Thoracic aorta (tissue), 2 donors: Measurements from ENCODE around the gene C10orf90. TPM values are rescaled to one million over a fixed set of nuclear protein-coding genes. Genes with fewer than 3 reads are reported as not detected.

Experiments used
- ATAC-seq: fragments of 150-250 bp; one replicate; pipeline ENCODE4 v1.8.0; 2017; ENCODE audit warnings: low read depth; ENCODE audit not compliant: insufficient number of reproducible peaks, low FRiP score
- DNase-seq: peaks from one replicate; pipeline ENCODE4 v3.0.0-alpha.2; 2020; ENCODE audit warnings: low spot score
- H3K27ac ChIP-seq, 2 donors: fragments of 200-600 bp; sonication (generic); 1 replicate in 1 of 2; 2 replicates in 1 of 2; pipeline ENCODE4 v1.5.1; 2016; ENCODE audit warnings: mild to moderate bottlenecking in 2 of 2, moderate library complexity in 2 of 2
- H3K27me3 ChIP-seq: fragments of 200-600 bp; sonication (generic); replicated peaks from 2 replicates; pipeline ENCODE4 v1.6.0; 2016; ENCODE audit warnings: mild to moderate bottlenecking; ENCODE audit not compliant: insufficient read depth
- H3K36me3 ChIP-seq: fragments of 200-600 bp; sonication (generic); one replicate; pipeline ENCODE4 v1.5.1; 2016
- H3K4me1 ChIP-seq, 2 donors: fragments of 200-600 bp; sonication (generic); 1 replicate in 1 of 2; 2 replicates in 1 of 2; pipeline versions ENCODE4 v1.5.1 to v1.6.0; 2016; ENCODE audit warnings: low read depth in 2 of 2, mild to moderate bottlenecking in 1 of 2; ENCODE audit not compliant: control insufficient read depth in 1 of 2
- H3K4me3 ChIP-seq: fragments of 200-600 bp; sonication (generic); 2 replicates; pipeline ENCODE4 v1.5.1; 2016; ENCODE audit warnings: mild to moderate bottlenecking
- H3K9me3 ChIP-seq: fragments of 200-600 bp; sonication (generic); 2 replicates; pipeline ENCODE4 v1.5.1; 2016
- total RNA-seq, 2 donors: library from RNA; depleted of rRNA; stranded (reverse); fragments of >200 nt; gene quantifications; one replicate each; pipeline versions ENCODE4 v1.1.0 to v1.2.3, GENCODE V29; 2016
- TF ChIP-seq, protein P1 (sequence below): fragments of 200-600 bp; sonication (generic); IDR thresholded peaks from one replicate; pipeline ENCODE4 v1.5.1; 2019; ENCODE audit warnings: antibody characterized with exemption

The C10orf90 gene
- total RNA-seq, 2 donors from 2014 or later, result not detected

DNA sequence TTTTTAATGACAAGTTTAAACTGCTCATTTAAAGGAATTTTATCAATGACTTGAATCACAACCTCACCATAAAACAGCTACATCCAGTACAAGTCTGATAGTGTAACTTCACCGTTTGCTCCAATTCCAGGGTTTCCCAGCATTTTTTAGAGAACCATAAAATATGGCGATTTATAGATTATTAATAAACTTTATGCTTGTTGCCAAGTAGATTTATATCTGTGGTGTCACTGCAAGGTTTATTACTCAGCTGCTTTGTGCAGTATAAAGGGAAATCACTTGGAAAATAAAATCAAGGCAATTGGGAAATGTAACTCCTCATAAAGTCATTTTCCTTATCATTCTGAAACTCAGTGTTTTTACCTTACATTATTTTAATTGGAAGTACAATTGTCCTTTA is 218.2 kb downstream of the C10orf90 start:
- TF ChIP-seq, protein P1, sequence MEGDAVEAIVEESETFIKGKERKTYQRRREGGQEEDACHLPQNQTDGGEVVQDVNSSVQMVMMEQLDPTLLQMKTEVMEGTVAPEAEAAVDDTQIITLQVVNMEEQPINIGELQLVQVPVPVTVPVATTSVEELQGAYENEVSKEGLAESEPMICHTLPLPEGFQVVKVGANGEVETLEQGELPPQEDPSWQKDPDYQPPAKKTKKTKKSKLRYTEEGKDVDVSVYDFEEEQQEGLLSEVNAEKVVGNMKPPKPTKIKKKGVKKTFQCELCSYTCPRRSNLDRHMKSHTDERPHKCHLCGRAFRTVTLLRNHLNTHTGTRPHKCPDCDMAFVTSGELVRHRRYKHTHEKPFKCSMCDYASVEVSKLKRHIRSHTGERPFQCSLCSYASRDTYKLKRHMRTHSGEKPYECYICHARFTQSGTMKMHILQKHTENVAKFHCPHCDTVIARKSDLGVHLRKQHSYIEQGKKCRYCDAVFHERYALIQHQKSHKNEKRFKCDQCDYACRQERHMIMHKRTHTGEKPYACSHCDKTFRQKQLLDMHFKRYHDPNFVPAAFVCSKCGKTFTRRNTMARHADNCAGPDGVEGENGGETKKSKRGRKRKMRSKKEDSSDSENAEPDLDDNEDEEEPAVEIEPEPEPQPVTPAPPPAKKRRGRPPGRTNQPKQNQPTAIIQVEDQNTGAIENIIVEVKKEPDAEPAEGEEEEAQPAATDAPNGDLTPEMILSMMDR, result no peak
- no peaks in the 10 kb centered on the region for H3K9me3 ChIP-seq
- no peaks in the 10 kb centered on the region for H3K27me3 ChIP-seq
- no peaks in the 10 kb centered on the region for H3K36me3 ChIP-seq
- ATAC-seq (no peak), DNase-seq (no peak)
- no peak overlapping the region for H3K27ac ChIP-seq
- no peaks in the 10 kb centered on the region for H3K4me1 ChIP-seq
- H3K4me3 ChIP-seq, result no peak overlapping the region

DNA sequence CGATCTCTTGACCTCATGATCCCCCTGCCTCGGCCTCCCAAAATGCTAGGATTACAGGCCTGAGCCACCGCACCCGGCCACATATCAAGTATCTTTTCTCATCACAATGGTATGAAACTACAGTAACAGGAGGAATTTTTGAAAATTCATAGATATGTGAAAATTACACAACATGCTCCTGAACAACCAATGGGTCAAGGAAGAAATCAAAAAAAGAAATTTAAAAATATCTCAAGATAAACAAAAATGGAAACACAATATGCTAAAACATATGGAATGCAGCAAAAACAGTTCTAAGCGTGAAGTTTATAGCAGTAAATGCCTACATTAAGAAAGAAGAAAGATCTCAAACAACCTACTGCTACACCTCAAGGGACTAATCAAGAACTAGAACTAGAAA is 222.4 kb downstream of the C10orf90 start:
- TF ChIP-seq, protein P1, result no peak
- Histone ChIP-seq H3K4me3 (no peak overlapping the region), H3K27ac (no peak overlapping the region), H3K9me3 (no peaks in the 10 kb centered on the region), H3K4me1 (no peaks in the 10 kb centered on the region), H3K36me3 (no peaks in the 10 kb centered on the region), H3K27me3 (no peaks in the 10 kb centered on the region)
- DNase-seq, result no peak
- no peak for ATAC-seq

DNA sequence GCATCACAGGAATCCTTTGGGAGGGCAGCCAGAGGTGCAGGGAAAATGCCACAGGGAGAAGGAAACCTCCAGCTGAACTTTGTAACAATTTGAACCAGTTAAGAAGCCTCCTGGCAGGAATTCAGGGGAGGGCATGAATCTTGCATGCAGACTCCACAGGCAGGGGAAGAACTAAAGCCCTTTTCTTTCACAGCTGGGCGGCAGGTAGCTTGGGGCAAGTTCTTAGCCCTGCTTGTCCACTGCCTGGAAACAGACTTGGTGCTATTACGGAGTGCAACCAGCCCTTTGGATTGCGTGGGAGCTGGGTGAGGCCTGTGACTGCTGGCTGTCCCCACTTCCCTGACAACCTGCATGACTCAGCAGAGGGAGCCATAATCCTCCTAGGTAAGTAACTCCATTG is 230.6 kb downstream of the C10orf90 start:
- no peak overlapping the region for H3K4me3 ChIP-seq
- no peaks in the 10 kb centered on the region for H3K27me3 ChIP-seq
- H3K9me3 ChIP-seq, result peaks cover 4% of the 10 kb centered on the region
- no peak overlapping the region for H3K27ac ChIP-seq
- H3K36me3 ChIP-seq, result no peaks in the 10 kb centered on the region
- TF ChIP-seq, protein P1, result no peak
- no peak for ATAC-seq
- no peak for DNase-seq
- no peaks in the 10 kb centered on the region for H3K4me1 ChIP-seq

DNA sequence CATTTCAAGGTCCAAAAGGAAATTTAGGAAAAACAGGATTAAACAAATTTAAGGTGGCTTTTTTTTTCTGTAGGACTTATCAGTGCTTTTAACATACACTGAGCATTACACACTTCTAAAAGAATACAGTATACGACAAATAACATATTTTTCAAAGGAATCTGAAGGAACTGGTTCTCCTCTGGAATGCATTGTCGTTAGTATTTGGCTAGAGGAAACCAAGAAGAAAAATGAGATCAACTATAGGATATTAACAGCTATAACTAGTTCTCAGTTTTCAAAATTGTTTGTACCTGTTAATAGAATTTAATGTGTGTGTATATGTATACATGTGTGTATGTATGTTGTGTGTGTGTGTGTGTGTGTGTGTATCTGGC is 232.1 kb downstream of the C10orf90 start:
- Histone ChIP-seq H3K27me3 (no peaks in the 10 kb centered on the region), H3K4me1 (no peaks in the 10 kb centered on the region), H3K36me3 (no peaks in the 10 kb centered on the region), H3K4me3 (no peak overlapping the region), H3K27ac (no peak overlapping the region), H3K9me3 (peaks cover 4% of the 10 kb centered on the region)
- DNase-seq (no peak), ATAC-seq (no peak)
- TF ChIP-seq, protein P1, result no peak

DNA sequence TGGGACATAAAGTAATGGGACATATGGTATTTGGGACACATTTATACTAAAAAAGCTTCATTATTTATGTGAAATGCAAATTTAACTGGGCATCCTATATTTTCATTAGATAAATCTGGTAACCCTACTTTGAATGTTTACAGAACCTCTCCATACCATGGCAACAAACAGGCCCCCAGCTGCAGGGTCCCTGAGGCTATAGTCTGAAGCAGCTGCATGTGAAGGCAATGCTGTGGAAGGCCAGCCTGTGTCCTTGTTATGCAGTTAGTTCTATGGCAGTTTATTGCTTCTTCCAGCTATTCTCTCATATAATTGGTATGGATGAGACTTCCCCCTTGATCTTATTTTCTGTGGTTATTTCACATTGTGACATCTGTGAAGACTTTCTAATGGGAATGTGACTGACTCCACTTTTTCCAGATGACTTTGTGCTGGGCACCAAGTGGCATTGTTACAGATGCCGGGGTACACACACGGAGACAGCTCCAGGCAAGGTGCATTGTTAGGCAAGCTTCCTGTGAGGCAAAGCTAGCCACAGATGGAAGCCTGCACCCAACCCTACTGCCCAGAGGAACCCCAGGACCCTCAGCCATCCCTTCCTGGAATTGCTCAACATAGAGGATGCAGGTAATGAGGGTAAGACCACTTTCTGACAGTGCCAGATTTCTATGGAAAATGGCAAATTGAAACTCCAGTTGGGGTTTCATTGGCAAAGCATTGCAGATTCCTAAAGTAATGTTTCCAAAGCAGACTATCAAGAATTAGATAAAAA is 232.7 kb downstream of the C10orf90 start:
- H3K9me3 ChIP-seq, result peaks cover 4% of the 10 kb centered on the region
- no peak overlapping the region for H3K27ac ChIP-seq
- no peak overlapping the region for H3K4me3 ChIP-seq
- no peaks in the 10 kb centered on the region for H3K4me1 ChIP-seq
- TF ChIP-seq, protein P1, result no peak
- ATAC-seq (no peak), DNase-seq (no peak)
- H3K27me3 ChIP-seq, result no peaks in the 10 kb centered on the region
- no peaks in the 10 kb centered on the region for H3K36me3 ChIP-seq
